Endothelial cell of umbilical vein (primary cell): ENCODE measurements around the gene PRXL2A. TPM values are rescaled to one million over a fixed set of nuclear protein-coding genes. Genes with fewer than 3 reads are reported as not detected.
A peak's percentile ranks its signal among the peaks of the same experiment; 100 is the strongest.

Experiments used
- BruUV-seq: library from RNA; stranded (reverse); fragments of 400-500 nt; replicated peaks from 2 replicates; lab custom pipeline; 2021; lab: Mats Ljungman, UMichigan
- CTCF ChIA-PET: fragments of 300-600, 350-600 bp; sonication (Branson Sonifier 250); formaldehyde crosslinking; loops from one replicate; lab custom pipeline; 2021; ENCODE audit warnings: antibody characterized with exemption, inconsistent platforms; lab: Charles Lee
- POLR2A ChIA-PET: fragments of 300-600, 350-600 bp; sonication (Branson Sonifier 250); formaldehyde crosslinking; loops from one replicate; lab custom pipeline; 2021; ENCODE audit warnings: antibody characterized with exemption, inconsistent platforms; lab: Charles Lee
- DNase-seq: peaks from one replicate; pipeline ENCODE4 v3.0.0-alpha.2; 2011; ENCODE audit warnings: low read depth, low spot score
- FAIRE-seq: peaks from 2 replicates; lab custom pipeline; 2011; peaks lifted over from hg19 to GRCh38; lab: Jason Lieb, UNC
- H2AFZ ChIP-seq: 2 replicates; pipeline ENCODE4 v1.6.0; 2012; ENCODE audit warnings: low read depth, low read length, control low read depth, inconsistent platforms
- H3K27ac ChIP-seq: 2 replicates; pipeline ENCODE4 v1.5.1; 2011; ENCODE audit warnings: low read depth, mild to moderate bottlenecking, control low read depth, low read length, moderate library complexity; ENCODE audit not compliant: insufficient read depth
- H3K27me3 ChIP-seq, 2 experiments: 2 replicates each; pipeline versions ENCODE4 v1.6.0 to v1.6.1; 2011; ENCODE audit warnings: low read length in 2 of 2, mixed read lengths in 1 of 2; ENCODE audit not compliant: control insufficient read depth in 2 of 2, insufficient read depth in 2 of 2
- H3K36me3 ChIP-seq, 2 experiments: 2 replicates in 1 of 2; 3 replicates in 1 of 2; pipeline ENCODE4 v1.5.1; 2011; ENCODE audit warnings: low read length in 2 of 2, mild to moderate bottlenecking in 1 of 2, moderate library complexity in 1 of 2; ENCODE audit not compliant: control insufficient read depth in 2 of 2, insufficient read depth in 2 of 2; ENCODE audit errors: extremely low read depth in 1 of 2
- H3K4me1 ChIP-seq: 3 replicates; pipeline ENCODE4 v1.5.1; 2011; ENCODE audit warnings: mild to moderate bottlenecking, low read length; ENCODE audit not compliant: control insufficient read depth, insufficient read depth; ENCODE audit errors: extremely low read depth
- H3K4me2 ChIP-seq: 2 replicates; pipeline ENCODE4 v1.6.1; 2011; ENCODE audit warnings: low read length, control low read depth, mixed read lengths; ENCODE audit not compliant: insufficient read depth
- H3K4me3 ChIP-seq, 3 experiments: fragments of 200-600 bp in 1 of 3; sonication (generic), shearing (Covaris generic) in 1 of 3; replicated peaks in 1 of 3; 2 replicates each; pipeline ENCODE4 v1.5.1; 2011 to 2016; ENCODE audit warnings: control low read depth in 3 of 3, low read length in 3 of 3, mild to moderate bottlenecking in 2 of 3, inconsistent platforms in 1 of 3, low read depth in 1 of 3, moderate library complexity in 1 of 3; ENCODE audit not compliant: insufficient read depth in 1 of 3
- H3K79me2 ChIP-seq: 2 replicates; pipeline ENCODE4 v1.6.0; 2012; ENCODE audit warnings: low read length, inconsistent platforms; ENCODE audit not compliant: control insufficient read depth, insufficient read depth
- H3K9ac ChIP-seq: replicated peaks from 2 replicates; pipeline ENCODE3; 2011; ENCODE audit warnings: low read length, control low read depth; ENCODE audit not compliant: insufficient read depth; ENCODE audit errors: extremely low read depth
- H3K9me1 ChIP-seq: replicated peaks from 3 replicates; pipeline ENCODE4 v1.6.0; 2011; ENCODE audit warnings: mild to moderate bottlenecking, low read length; ENCODE audit not compliant: control insufficient read depth, insufficient read depth; ENCODE audit errors: extremely low read depth
- H3K9me3 ChIP-seq: replicated peaks from 2 replicates; pipeline ENCODE4 v1.5.1; 2012; ENCODE audit warnings: low read length, inconsistent platforms; ENCODE audit not compliant: control insufficient read depth, insufficient read depth
- H4K20me1 ChIP-seq: replicated peaks from 2 replicates; pipeline ENCODE3; 2011; ENCODE audit warnings: mild to moderate bottlenecking, low read length; ENCODE audit not compliant: control insufficient read depth, insufficient read depth; ENCODE audit errors: extremely low read depth
- FOS ChIP-seq: IDR thresholded peaks from 2 replicates; pipeline ENCODE4 v1.6.1; 2011; ENCODE audit warnings: mild to moderate bottlenecking, low read length, moderate library complexity, borderline replicate concordance; ENCODE audit not compliant: insufficient read depth
- POLR2AphosphoS5 ChIP-seq: IDR thresholded peaks from 2 replicates; pipeline ENCODE4 v1.6.1; 2012; ENCODE audit warnings: low read depth, mild to moderate bottlenecking, control low read depth, low read length, moderate library complexity; ENCODE audit not compliant: insufficient read depth
- dilution Hi-C: fragments of 300-500 bp; cut with MboI; formaldehyde crosslinking; loops from one replicate; pipeline ENCODE4 v1.15.0; 2019; ENCODE audit warnings: low sequenced_read_pairs; ENCODE audit not compliant: extremely low pct_ligation_motif_present
- intact Hi-C: fragments of 100-400 bp; cut with micrococcal nuclease; formaldehyde crosslinking; loops from one replicate; pipeline ENCODE4 v1.10.0; 2022
- polyA plus RNA-seq, 4 experiments: library from polyadenylated mRNA; depleted of rRNA in 3 of 4; stranded (reverse) in 3 of 4; unstranded in 1 of 4; fragments of >200 nt; gene quantifications; 2 replicates each; pipeline versions ENCODE4 v1.2.1 to v1.2.3, GENCODE V29; 2011 to 2012; ENCODE audit warnings: missing spikeins in 1 of 4
- total RNA-seq: library from RNA; stranded (reverse); gene quantifications from 2 replicates; pipeline ENCODE4 v1.2.3, GENCODE V29; 2021
- TF ChIP-seq, protein P1 (sequence below), 2 donors: IDR thresholded peaks; 1 replicate in 1 of 2; 2 replicates in 1 of 2; pipeline ENCODE4 v1.5.1; 2011; ENCODE audit warnings: low read length in 2 of 2, mild to moderate bottlenecking in 2 of 2, moderate library complexity in 2 of 2, control low read depth in 1 of 2, inconsistent platforms in 1 of 2, low read depth in 1 of 2; ENCODE audit not compliant: insufficient read depth in 1 of 2; ENCODE audit errors: extremely low read depth in 1 of 2

Gene PRXL2A
- total and polyA plus RNA-seq, 2 donors (not counting 3 experiments of a cell fraction or from before 2014, with no cell fraction given): 113 to 321 TPM

DNA sequence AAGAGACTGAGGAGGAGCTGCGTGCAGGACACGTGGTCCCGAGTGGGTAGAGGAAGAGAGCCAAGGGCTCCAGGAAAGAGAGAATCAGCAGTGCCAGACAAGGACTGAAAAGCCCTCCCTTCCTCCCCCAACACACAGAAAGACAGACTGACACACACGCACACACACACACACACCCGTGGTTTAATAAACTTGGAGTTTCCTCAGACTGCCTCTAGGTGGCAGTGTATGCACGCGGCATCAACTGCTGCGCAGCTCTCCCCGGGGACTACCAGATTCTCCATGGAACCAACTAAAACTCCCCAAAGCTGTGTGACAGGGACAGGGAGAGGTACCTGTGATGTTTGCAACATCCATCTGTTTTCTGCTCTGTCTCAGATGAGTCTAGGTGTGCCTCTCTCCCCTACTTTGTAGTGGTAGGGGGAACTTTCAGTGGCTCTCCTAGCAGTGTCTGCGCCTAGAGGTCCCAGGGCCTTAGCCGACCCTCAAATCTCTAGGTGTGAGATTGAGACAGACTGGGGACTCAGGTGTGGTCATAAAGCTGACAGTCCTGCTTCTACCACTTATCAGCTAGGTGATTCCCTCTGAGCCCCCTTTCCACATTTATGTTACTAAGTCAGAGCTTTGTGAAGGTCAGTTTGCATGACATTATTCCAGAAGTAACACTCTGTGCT, 36.4 kb downstream of the PRXL2A start:
- dilution Hi-C loops: no loop called here
- intact Hi-C loops: loop anchor here (1.0 kb wide), 8 partner anchors 61 to 575 kb away; no protein-coding TSS in a partner anchor

More for the DNA sequence above, 36.4 kb downstream of the PRXL2A start:
- Histone ChIP-seq H3K4me3 (no peak overlapping the region), H3K36me3 (no peaks in the 10 kb centered on the region), H3K27ac (no peak overlapping the region), H3K4me1 (peaks cover 22% of the 10 kb centered on the region), H3K9me3 (no peaks in the 10 kb centered on the region), H3K9me1 (no peaks in the 10 kb centered on the region), H2AFZ (peak overlapping the region; percentile 25), H3K79me2 (no peaks in the 10 kb centered on the region), H3K4me2 (no peak overlapping the region), H4K20me1 (no peaks in the 10 kb centered on the region), H3K9ac (no peak overlapping the region), H3K27me3 (no peaks in the 10 kb centered on the region)
- ChIA-PET POLR2A (interaction anchor here (0.7 to 1.5 kb wide), 2 partner anchors 61 to 484 kb away, joined by 3 to 4 read pairs; no protein-coding TSS in a partner anchor), CTCF (interaction anchor here (0.5 to 37.4 kb wide), 42 partner anchors 8 to 574 kb away, joined by 3 to 1118 read pairs (median 8); partner anchors contain the start of genes PRXL2A and TSPAN14)
- no TSS peak for BruUV-seq
- FAIRE-seq (peak; percentile 96), DNase-seq (peak; percentile 70)
- TF ChIP-seq FOS: no peak
- peak; percentile 44 for TF ChIP-seq POLR2AphosphoS5
- TF ChIP-seq, protein P1, sequence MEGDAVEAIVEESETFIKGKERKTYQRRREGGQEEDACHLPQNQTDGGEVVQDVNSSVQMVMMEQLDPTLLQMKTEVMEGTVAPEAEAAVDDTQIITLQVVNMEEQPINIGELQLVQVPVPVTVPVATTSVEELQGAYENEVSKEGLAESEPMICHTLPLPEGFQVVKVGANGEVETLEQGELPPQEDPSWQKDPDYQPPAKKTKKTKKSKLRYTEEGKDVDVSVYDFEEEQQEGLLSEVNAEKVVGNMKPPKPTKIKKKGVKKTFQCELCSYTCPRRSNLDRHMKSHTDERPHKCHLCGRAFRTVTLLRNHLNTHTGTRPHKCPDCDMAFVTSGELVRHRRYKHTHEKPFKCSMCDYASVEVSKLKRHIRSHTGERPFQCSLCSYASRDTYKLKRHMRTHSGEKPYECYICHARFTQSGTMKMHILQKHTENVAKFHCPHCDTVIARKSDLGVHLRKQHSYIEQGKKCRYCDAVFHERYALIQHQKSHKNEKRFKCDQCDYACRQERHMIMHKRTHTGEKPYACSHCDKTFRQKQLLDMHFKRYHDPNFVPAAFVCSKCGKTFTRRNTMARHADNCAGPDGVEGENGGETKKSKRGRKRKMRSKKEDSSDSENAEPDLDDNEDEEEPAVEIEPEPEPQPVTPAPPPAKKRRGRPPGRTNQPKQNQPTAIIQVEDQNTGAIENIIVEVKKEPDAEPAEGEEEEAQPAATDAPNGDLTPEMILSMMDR (IDR thresholded peaks at IDR 0.05; ENCODE audit: extremely low read depth in 1 of 2, insufficient read depth in 1 of 2, low read depth in 1 of 2, low read length in 2 of 2): peak; percentile 80 to 87
